OCI-LY7 (cell line): ENCODE results near the gene MTFMT.

ENCODE experiments used
- CTCF ChIP-seq: fragments of 200-600 bp; sonication (generic); conservative IDR thresholded peaks from 2 replicates; pipeline ENCODE4 v1.5.1; 2014; ENCODE audit warnings: mild to moderate bottlenecking, antibody characterized with exemption, low read length, moderate library complexity, mixed read lengths
- EZH2phosphoT487 ChIP-seq: fragments of 200-600 bp; sonication (generic); IDR thresholded peaks from 2 replicates; pipeline ENCODE4 v1.6.1; 2018; ENCODE audit warnings: low read depth, borderline replicate concordance, mild to moderate bottlenecking, mixed run types, antibody characterized with exemption, low read length, moderate library complexity, mixed read lengths

GRCh38 chr15:64954395-64954794 is 75.0 kb downstream of the MTFMT start:
- no peak for TF ChIP-seq CTCF
- TF ChIP-seq EZH2phosphoT487 = no peak
